IPS-15b (cell line): ENCODE results near the gene NEK6.

ENCODE experiments used
- H3K27me3 ChIP-seq: one replicate; pipeline ENCODE4 v1.6.1; 2013; ENCODE audit warnings: low read length; ENCODE audit not compliant: control insufficient read depth, insufficient read depth
- H3K36me3 ChIP-seq: one replicate; pipeline ENCODE4 v1.6.1; 2013; ENCODE audit warnings: low read length; ENCODE audit not compliant: control insufficient read depth, insufficient read depth
- H3K4me1 ChIP-seq: one replicate; pipeline ENCODE4 v1.6.1; 2013; ENCODE audit warnings: mild to moderate bottlenecking, low read length; ENCODE audit not compliant: control insufficient read depth, insufficient read depth
- H3K4me3 ChIP-seq: one replicate; pipeline ENCODE4 v1.5.1; 2013; ENCODE audit warnings: low read depth, low read length
- H3K9ac ChIP-seq: one replicate; pipeline ENCODE4 v1.6.1; 2013; ENCODE audit warnings: low read depth, mild to moderate bottlenecking, low read length
- H3K9me3 ChIP-seq: one replicate; pipeline ENCODE4 v1.6.1; 2013; ENCODE audit warnings: mild to moderate bottlenecking, low read length; ENCODE audit not compliant: control insufficient read depth, insufficient read depth

The NEK6 gene

GRCh38 chr9:124257844-124258606, at the start of gene NEK6:
TSS of gene NEK6 (plus strand) at chr9:124257949. CDS start at chr9:124301965, 44,016 bp downstream.
- peak within 1 kb of the TSS; percentile 60 for H3K9ac ChIP-seq
- peaks cover 4% of the 10 kb centered on the region for H3K4me1 ChIP-seq
- H3K27me3 ChIP-seq = no peaks in the 10 kb centered on the region
- H3K4me3 ChIP-seq = peak within 1 kb of the TSS; percentile 84
- no peaks in the 10 kb centered on the region for H3K9me3 ChIP-seq
- H3K36me3 ChIP-seq = no peaks in the 10 kb centered on the region

DNA sequence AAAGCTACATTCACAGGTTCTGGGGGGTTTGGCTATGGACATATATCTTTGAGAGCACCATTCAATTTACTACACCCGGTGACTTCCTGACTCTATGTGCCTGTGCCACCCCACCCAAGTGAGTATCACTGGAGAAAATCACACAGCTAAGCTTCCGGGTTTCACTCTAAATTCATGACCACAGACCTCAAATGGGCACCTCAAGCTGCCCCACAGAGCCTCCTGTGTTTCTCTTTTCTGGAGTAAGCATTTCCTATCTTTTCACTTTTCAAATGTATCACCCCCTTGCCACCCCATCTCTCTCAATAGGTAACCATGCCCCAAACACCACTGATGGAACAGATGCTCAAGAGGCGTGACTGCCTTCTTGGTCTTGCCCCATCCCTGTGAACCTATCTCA, 49.2 kb upstream of the NEK6 start:
- Histone ChIP-seq H3K4me1 (no peaks in the 10 kb centered on the region), H3K36me3 (no peaks in the 10 kb centered on the region), H3K27me3 (no peaks in the 10 kb centered on the region), H3K4me3 (no peak overlapping the region), H3K9me3 (no peaks in the 10 kb centered on the region), H3K9ac (no peak overlapping the region)

DNA sequence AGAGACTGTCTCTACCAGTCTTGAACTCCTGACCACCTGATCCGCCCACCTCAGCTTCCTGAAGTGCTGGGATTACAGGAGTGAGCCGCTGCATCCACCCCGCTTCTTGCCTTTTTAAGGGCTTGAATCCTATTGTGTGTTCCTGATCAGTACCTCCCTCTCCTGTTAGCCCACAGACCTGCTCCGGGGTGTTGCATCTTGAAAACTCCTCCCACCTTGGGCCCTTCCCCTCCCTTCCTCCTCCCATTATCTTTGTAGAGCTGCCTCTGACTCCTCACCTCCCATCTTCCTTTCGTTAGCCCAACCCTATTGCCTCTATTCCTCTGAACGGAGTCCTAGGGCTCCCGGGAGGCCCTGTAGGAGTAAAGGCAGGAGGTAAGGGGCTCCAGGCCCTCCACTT, 48.5 kb upstream of the NEK6 start:
- H3K36me3 ChIP-seq = no peaks in the 10 kb centered on the region
- H3K9ac ChIP-seq = no peak overlapping the region
- H3K9me3 ChIP-seq = no peaks in the 10 kb centered on the region
- H3K27me3 ChIP-seq = no peaks in the 10 kb centered on the region
- H3K4me1 ChIP-seq = no peaks in the 10 kb centered on the region
- H3K4me3 ChIP-seq = no peak overlapping the region

DNA sequence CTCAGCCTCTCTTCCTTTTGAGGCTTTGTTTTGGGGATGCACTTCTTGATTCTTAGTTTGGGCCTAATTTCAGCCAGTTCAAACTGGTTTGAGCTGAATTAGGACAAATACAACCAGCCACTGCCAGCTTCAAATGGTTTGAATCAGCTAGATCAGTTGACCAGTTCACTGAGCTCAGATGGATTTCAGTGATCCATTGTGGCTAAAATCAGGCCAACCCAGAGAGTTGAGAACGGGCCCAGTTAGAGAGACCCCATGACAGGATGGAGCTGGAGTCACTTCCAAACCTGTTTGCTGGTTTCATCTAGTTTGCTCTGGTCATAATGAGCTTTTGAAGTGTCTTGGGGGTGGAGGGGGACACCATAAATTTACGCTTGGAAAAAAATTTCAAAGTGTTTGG, 48.0 kb upstream of the NEK6 start:
- no peaks in the 10 kb centered on the region for H3K9me3 ChIP-seq
- H3K4me1 ChIP-seq = no peaks in the 10 kb centered on the region
- H3K4me3 ChIP-seq = no peak overlapping the region
- no peaks in the 10 kb centered on the region for H3K27me3 ChIP-seq
- no peak overlapping the region for H3K9ac ChIP-seq
- H3K36me3 ChIP-seq = no peaks in the 10 kb centered on the region

- no peaks in the 10 kb centered on the region for H3K4me1 ChIP-seq
- H3K27me3 ChIP-seq = no peaks in the 10 kb centered on the region
- no peaks in the 10 kb centered on the region for H3K9me3 ChIP-seq
- no peak overlapping the region for H3K4me3 ChIP-seq
- H3K36me3 ChIP-seq = no peaks in the 10 kb centered on the region
- no peak overlapping the region for H3K9ac ChIP-seq
Measured at GRCh38 chr9:124210697-124211096, 47.1 kb upstream of the NEK6 start.

DNA sequence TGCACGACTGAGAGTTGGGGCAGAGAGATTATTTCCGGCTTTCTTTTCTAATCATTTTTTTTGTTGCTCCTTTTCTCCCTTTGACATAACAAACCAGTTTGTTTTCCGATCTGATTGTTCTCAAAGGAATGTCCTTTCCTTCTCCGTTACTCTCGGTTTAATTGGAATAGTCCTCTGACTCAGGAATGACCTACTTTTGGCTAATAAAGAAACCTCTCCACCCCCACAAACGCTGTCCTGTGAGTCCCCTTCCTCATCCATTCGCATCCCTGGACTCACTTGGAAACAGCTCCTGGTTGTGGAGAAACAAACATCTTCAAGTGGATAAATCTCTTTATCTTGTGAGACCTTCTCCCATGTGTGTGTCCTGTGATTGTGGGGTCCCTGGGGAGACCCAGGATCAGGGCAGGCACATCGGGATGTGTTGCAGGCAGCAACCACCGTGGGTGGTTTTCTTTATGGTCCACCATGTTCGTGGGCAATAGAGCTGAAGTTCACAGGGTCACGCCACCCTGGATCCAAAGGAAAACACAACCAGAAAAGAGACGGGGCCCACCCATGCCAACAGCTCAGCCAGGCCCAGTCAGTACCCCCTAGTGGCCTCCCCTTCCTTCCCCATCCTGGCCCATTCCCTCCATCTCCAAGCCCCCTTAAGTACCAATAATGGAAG, 45.2 kb upstream of the NEK6 start:
- Histone ChIP-seq H3K4me1 (no peaks in the 10 kb centered on the region), H3K36me3 (no peaks in the 10 kb centered on the region), H3K9ac (no peak overlapping the region), H3K9me3 (no peaks in the 10 kb centered on the region), H3K27me3 (no peaks in the 10 kb centered on the region), H3K4me3 (no peak overlapping the region)

GRCh38 chr9:124213396-124213795, 44.4 kb upstream of the NEK6 start:
- no peaks in the 10 kb centered on the region for H3K36me3 ChIP-seq
- H3K4me3 ChIP-seq = no peak overlapping the region
- no peaks in the 10 kb centered on the region for H3K9me3 ChIP-seq
- H3K9ac ChIP-seq = no peak overlapping the region
- H3K27me3 ChIP-seq = no peaks in the 10 kb centered on the region
- no peaks in the 10 kb centered on the region for H3K4me1 ChIP-seq

DNA sequence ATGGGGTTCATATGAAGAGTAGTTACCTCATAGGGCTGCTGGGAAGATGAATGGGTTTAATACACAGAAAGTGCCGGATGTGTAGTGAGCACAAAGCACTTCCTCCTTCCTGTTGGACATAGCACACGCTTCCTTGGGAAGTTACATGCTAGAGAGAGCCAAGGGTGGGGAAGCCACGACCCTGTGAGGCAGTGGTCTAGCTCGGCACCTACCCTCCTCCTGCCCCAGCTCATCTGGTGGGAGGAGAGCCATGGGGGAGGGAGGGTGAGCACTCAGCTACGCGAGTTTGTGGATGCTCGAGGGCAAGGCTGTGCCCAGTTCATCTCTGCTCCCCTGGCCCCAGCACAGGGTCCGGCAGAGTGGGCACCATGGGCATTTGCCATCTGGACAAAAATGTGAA, 43.6 kb upstream of the NEK6 start:
- no peaks in the 10 kb centered on the region for H3K27me3 ChIP-seq
- no peaks in the 10 kb centered on the region for H3K36me3 ChIP-seq
- H3K4me3 ChIP-seq = no peak overlapping the region
- no peaks in the 10 kb centered on the region for H3K9me3 ChIP-seq
- H3K4me1 ChIP-seq = no peaks in the 10 kb centered on the region
- H3K9ac ChIP-seq = no peak overlapping the region

- H3K4me3 ChIP-seq = no peak overlapping the region
- H3K4me1 ChIP-seq = no peaks in the 10 kb centered on the region
- no peaks in the 10 kb centered on the region for H3K36me3 ChIP-seq
- H3K9ac ChIP-seq = no peak overlapping the region
- no peaks in the 10 kb centered on the region for H3K9me3 ChIP-seq
- H3K27me3 ChIP-seq = no peaks in the 10 kb centered on the region
Measured at GRCh38 chr9:124214596-124215367, 43.0 kb upstream of the NEK6 start.

DNA sequence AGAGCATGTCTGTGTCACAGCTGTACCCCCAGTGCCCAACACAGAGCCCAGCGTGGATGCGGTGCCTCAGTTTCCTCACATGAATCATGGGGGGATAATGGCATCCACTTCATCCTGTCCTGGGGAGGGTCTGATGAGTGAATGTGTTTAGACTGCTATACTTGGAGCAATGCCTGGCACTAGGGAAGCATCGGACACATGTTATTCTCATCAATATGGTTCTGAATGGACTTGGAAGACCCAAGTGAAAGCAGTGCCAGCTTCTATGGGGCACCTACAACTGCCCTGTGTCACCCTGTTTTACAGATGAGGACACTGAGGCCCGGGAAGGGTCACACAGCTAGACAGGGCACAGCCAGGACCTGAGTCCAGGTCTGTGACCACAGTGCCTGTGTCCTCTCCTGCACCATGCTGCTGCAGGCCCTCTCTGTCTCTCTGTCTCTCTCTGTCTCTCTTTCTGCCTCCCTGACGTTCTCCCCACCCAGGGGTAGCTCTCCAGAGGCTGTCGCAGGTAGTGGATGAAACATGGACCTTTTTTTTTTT, 42.3 kb upstream of the NEK6 start:
- Histone ChIP-seq H3K4me3 (no peak overlapping the region), H3K9ac (no peak overlapping the region), H3K4me1 (no peaks in the 10 kb centered on the region), H3K36me3 (no peaks in the 10 kb centered on the region), H3K9me3 (no peaks in the 10 kb centered on the region), H3K27me3 (no peaks in the 10 kb centered on the region)

DNA sequence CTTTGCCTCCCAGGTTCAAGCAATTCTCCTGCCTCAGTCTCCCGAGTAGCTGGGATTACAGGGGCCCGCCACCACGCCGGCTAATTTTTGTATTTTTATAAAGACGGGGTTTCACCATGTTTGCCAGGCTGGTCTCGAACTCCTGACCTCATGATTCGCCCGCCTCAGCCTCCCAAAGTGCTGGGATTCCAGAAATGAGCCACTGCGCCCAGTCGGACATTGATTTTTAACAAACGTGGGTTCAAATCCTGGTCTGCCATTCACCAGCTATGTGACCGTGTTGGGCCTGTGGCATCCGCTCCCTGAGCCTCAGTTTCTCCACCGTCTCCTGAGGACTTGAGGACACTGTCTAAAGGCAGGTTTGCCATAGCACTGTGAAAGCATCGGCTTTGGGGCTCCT, 41.8 kb upstream of the NEK6 start:
- no peak overlapping the region for H3K9ac ChIP-seq
- no peaks in the 10 kb centered on the region for H3K36me3 ChIP-seq
- H3K27me3 ChIP-seq = no peaks in the 10 kb centered on the region
- no peak overlapping the region for H3K4me3 ChIP-seq
- H3K9me3 ChIP-seq = no peaks in the 10 kb centered on the region
- no peaks in the 10 kb centered on the region for H3K4me1 ChIP-seq
